Astrocyte (in vitro differentiated cells and primary cell): ENCODE measurements around the gene MAGI3. TPM values are rescaled to one million over a fixed set of nuclear protein-coding genes. Genes with fewer than 3 reads are reported as not detected.

Source experiments
- DNase-seq: peaks from one replicate; pipeline ENCODE4 v3.0.0-alpha.2; 2010; ENCODE audit warnings: low read depth
- FAIRE-seq: peaks from 2 replicates; lab custom pipeline; 2011; peaks lifted over from hg19 to GRCh38; lab: Jason Lieb, UNC
- H2AFZ ChIP-seq: 2 replicates; pipeline ENCODE4 v1.6.0; 2012; ENCODE audit warnings: low read depth, low read length, inconsistent platforms
- H3K27ac ChIP-seq: 2 replicates; pipeline ENCODE4 v1.5.1; 2011; ENCODE audit warnings: low read depth, low read length, inconsistent platforms
- H3K27me3 ChIP-seq: 2 replicates; pipeline ENCODE4 v1.6.0; 2011; ENCODE audit warnings: low read length, inconsistent platforms; ENCODE audit not compliant: insufficient read depth
- H3K36me3 ChIP-seq: 2 replicates; pipeline ENCODE4 v1.5.1; 2011; ENCODE audit warnings: low read length, inconsistent platforms; ENCODE audit not compliant: insufficient read depth
- H3K4me1 ChIP-seq: 2 replicates; pipeline ENCODE4 v1.5.1; 2011; ENCODE audit warnings: low read length, inconsistent platforms; ENCODE audit not compliant: insufficient read depth
- H3K4me2 ChIP-seq: 2 replicates; pipeline ENCODE4 v1.6.0; 2012; ENCODE audit warnings: low read length, inconsistent platforms
- H3K4me3 ChIP-seq: 2 replicates; pipeline ENCODE4 v1.5.1; 2011; ENCODE audit warnings: low read depth, mild to moderate bottlenecking, low read length, inconsistent platforms; ENCODE audit not compliant: insufficient read depth
- H3K79me2 ChIP-seq: 2 replicates; pipeline ENCODE4 v1.6.0; 2012; ENCODE audit warnings: mild to moderate bottlenecking, low read length, inconsistent platforms; ENCODE audit not compliant: insufficient read depth
- H3K9ac ChIP-seq: 2 replicates; pipeline ENCODE4 v1.6.0; 2012; ENCODE audit warnings: mild to moderate bottlenecking, low read length, inconsistent platforms
- H3K9me3 ChIP-seq: 2 replicates; pipeline ENCODE4 v1.5.1; 2012; ENCODE audit warnings: low read depth, mild to moderate bottlenecking, low read length, inconsistent platforms; ENCODE audit not compliant: insufficient read depth
- H4K20me1 ChIP-seq: 2 replicates; pipeline ENCODE4 v1.6.0; 2012; ENCODE audit warnings: low read length, inconsistent platforms; ENCODE audit not compliant: insufficient read depth
- H3K27ac Mint-ChIP-seq: one replicate; pipeline ENCODE4 v1.8.0; 2021; ENCODE audit warnings: mild to moderate bottlenecking, mixed read lengths; ENCODE audit not compliant: unreplicated experiment
- H3K27me3 Mint-ChIP-seq: one replicate; pipeline ENCODE4 v1.8.0; 2021; ENCODE audit warnings: low read depth, mixed read lengths; ENCODE audit not compliant: unreplicated experiment
- H3K36me3 Mint-ChIP-seq: one replicate; pipeline ENCODE4 v1.8.0; 2021; ENCODE audit warnings: low read depth, mixed read lengths; ENCODE audit not compliant: unreplicated experiment
- H3K4me1 Mint-ChIP-seq: one replicate; pipeline ENCODE4 v1.8.0; 2021; ENCODE audit warnings: low read depth, mixed read lengths; ENCODE audit not compliant: unreplicated experiment
- H3K4me3 Mint-ChIP-seq: one replicate; pipeline ENCODE4 v1.8.0; 2021; ENCODE audit warnings: mild to moderate bottlenecking, moderate library complexity, mixed read lengths; ENCODE audit not compliant: unreplicated experiment
- H3K9me3 Mint-ChIP-seq: one replicate; pipeline ENCODE4 v1.8.0; 2021; ENCODE audit warnings: mild to moderate bottlenecking, mixed read lengths; ENCODE audit not compliant: unreplicated experiment
- CTCF ChIP-seq: IDR thresholded peaks from 2 replicates; pipeline ENCODE4 v1.5.1; 2011; ENCODE audit warnings: low read depth, mild to moderate bottlenecking, inconsistent platforms, low read length, moderate library complexity; ENCODE audit not compliant: insufficient read depth
- EZH2 ChIP-seq: IDR thresholded peaks from 2 replicates; pipeline ENCODE4 v1.6.1; 2012; ENCODE audit warnings: mild to moderate bottlenecking, low read length, inconsistent platforms; ENCODE audit not compliant: insufficient read depth
- total RNA-seq: library from RNA; stranded (reverse); gene quantifications from 2 replicates; pipeline ENCODE4 v1.2.1, GENCODE V29; 2021

MAGI3 gene
- total RNA-seq, 1 donor from 2014 or later, result 16.5 TPM

GRCh38 chr1:113692342-113692741 is 302.0 kb downstream of the MAGI3 start:
- no peak overlapping the region for H3K9ac ChIP-seq
- no peaks in the 10 kb centered on the region for H3K79me2 ChIP-seq
- H3K36me3 ChIP-seq, result peaks cover 3% of the 10 kb centered on the region
- H3K36me3 Mint-ChIP-seq, result peaks cover 25% of the 10 kb centered on the region
- H3K27me3 Mint-ChIP-seq, result no peaks in the 10 kb centered on the region
- DNase-seq (no peak), FAIRE-seq (no peak)
- H2AFZ ChIP-seq, result no peak overlapping the region
- peaks cover 6% of the 10 kb centered on the region for H3K9me3 Mint-ChIP-seq
- H3K4me3 ChIP-seq, result no peak overlapping the region
- no peak overlapping the region for H3K27ac Mint-ChIP-seq
- no peaks in the 10 kb centered on the region for H3K4me1 ChIP-seq
- no peak overlapping the region for H3K4me3 Mint-ChIP-seq
- no peaks in the 10 kb centered on the region for H4K20me1 ChIP-seq
- H3K4me1 Mint-ChIP-seq, result no peaks in the 10 kb centered on the region
- TF ChIP-seq EZH2, result no peak
- no peak for TF ChIP-seq CTCF
- H3K9me3 ChIP-seq, result peaks cover 4% of the 10 kb centered on the region
- H3K27me3 ChIP-seq, result no peaks in the 10 kb centered on the region
- H3K4me2 ChIP-seq, result no peak overlapping the region
- no peak overlapping the region for H3K27ac ChIP-seq

- no peak overlapping the region for H3K27ac Mint-ChIP-seq
- H3K4me1 Mint-ChIP-seq, result no peaks in the 10 kb centered on the region
- peaks cover 27% of the 10 kb centered on the region for H3K36me3 Mint-ChIP-seq
- no peak overlapping the region for H3K4me3 Mint-ChIP-seq
- Histone ChIP-seq H3K27me3 (no peaks in the 10 kb centered on the region), H3K36me3 (peaks cover 5% of the 10 kb centered on the region), H3K9ac (no peak overlapping the region), H2AFZ (no peak overlapping the region), H4K20me1 (no peaks in the 10 kb centered on the region), H3K9me3 (peaks cover 4% of the 10 kb centered on the region), H3K27ac (no peak overlapping the region), H3K4me2 (no peak overlapping the region), H3K4me1 (no peaks in the 10 kb centered on the region), H3K79me2 (no peaks in the 10 kb centered on the region), H3K4me3 (no peak overlapping the region)
- DNase-seq, result no peak
- H3K9me3 Mint-ChIP-seq, result peaks cover 6% of the 10 kb centered on the region
- no peak for TF ChIP-seq EZH2
- no peak for TF ChIP-seq CTCF
- H3K27me3 Mint-ChIP-seq, result no peaks in the 10 kb centered on the region
- no peak for FAIRE-seq
These were observed 302.6 kb downstream of the MAGI3 start for GRCh38 chr1:113692824-113693431.

GRCh38 chr1:113694910-113695309 is 304.6 kb downstream of the MAGI3 start:
- no peak for FAIRE-seq
- no peak for DNase-seq
- no peaks in the 10 kb centered on the region for H3K4me1 ChIP-seq
- H3K79me2 ChIP-seq, result no peaks in the 10 kb centered on the region
- TF ChIP-seq CTCF, result no peak
- no peak for TF ChIP-seq EZH2
- H4K20me1 ChIP-seq, result no peaks in the 10 kb centered on the region
- Mint-ChIP-seq H3K27ac (no peak overlapping the region), H3K4me1 (no peaks in the 10 kb centered on the region), H3K9me3 (peaks cover 4% of the 10 kb centered on the region), H3K27me3 (no peaks in the 10 kb centered on the region), H3K36me3 (peaks cover 32% of the 10 kb centered on the region), H3K4me3 (no peak overlapping the region)
- H3K36me3 ChIP-seq, result peaks cover 7% of the 10 kb centered on the region
- no peak overlapping the region for H3K27ac ChIP-seq
- no peak overlapping the region for H3K4me2 ChIP-seq
- peaks cover 4% of the 10 kb centered on the region for H3K9me3 ChIP-seq
- no peaks in the 10 kb centered on the region for H3K27me3 ChIP-seq
- no peak overlapping the region for H3K4me3 ChIP-seq
- no peak overlapping the region for H2AFZ ChIP-seq
- H3K9ac ChIP-seq, result no peak overlapping the region
